ENCODE data around the gene DDO. TPM values are rescaled to one million over a fixed set of nuclear protein-coding genes. Genes with fewer than 3 reads are reported as not detected.

The DDO gene
- total RNA-seq = 0.09 and 0.47 TPM in 2 replicates

GRCh38 chr6:110415086-110415916 is at the start of gene DDO:
Gene DDO (minus strand): TSS chr6:110415575. CDS start chr6:110413462, 2,113 bp downstream.

GRCh38 chr6:110357664-110358552 is 57.5 kb downstream of the DDO start, which contains the start of gene METTL24:
Gene METTL24 (minus strand): TSS chr6:110358349. CDS start chr6:110358272, 77 bp downstream.

Other genes starting within 250 kb of the DDO start
- gene WASF1, start 235.9 kb downstream of the DDO start, total RNA-seq = 2.5 and 4.9 TPM in 2 replicates
- gene CDC40, start 235.1 kb downstream of the DDO start, total RNA-seq = 16.4 and 17.3 TPM in 2 replicates
- gene METTL24, start 57.2 kb downstream of the DDO start, total RNA-seq = 0.16 and 0.43 TPM in 2 replicates
- gene SLC22A16, start 61.0 kb upstream of the DDO start, total RNA-seq = not detected in 2 replicates

Data from bronchial smooth muscle cell (primary cell).